Activated CD4-positive, alpha-beta memory T cell treated with anti-CD3 and anti-CD28 coated beads for 36 hours (primary cell): ENCODE results near the gene MTMR6. TPM values are rescaled to one million over a fixed set of nuclear protein-coding genes. Genes with fewer than 3 reads are reported as not detected.
"Not testable (repeated sequence)": the region's sequence is repeated elsewhere in the genome, so short reads cannot be mapped to it uniquely, and the experiment has no call there.

Experiments
- CTCF ChIA-PET: fragments of 350-600 bp; sonication (Branson Sonifier 250); formaldehyde crosslinking; loops from one replicate; lab custom pipeline; 2021; ENCODE audit warnings: antibody characterized with exemption, inconsistent platforms; lab: Charles Lee
- POLR2A ChIA-PET: fragments of 350-600 bp; sonication (Branson Sonifier 250); formaldehyde crosslinking; loops from one replicate; lab custom pipeline; 2021; ENCODE audit warnings: antibody characterized with exemption; lab: Charles Lee
- DNase-seq: peaks from one replicate; pipeline ENCODE4 v3.0.0-alpha.2; 2020
- H3K27ac Mint-ChIP-seq: one replicate; pipeline ENCODE4 v1.8.0; 2021; ENCODE audit warnings: mixed read lengths
- H3K27me3 Mint-ChIP-seq: one replicate; pipeline ENCODE4 v1.8.0; 2021; ENCODE audit warnings: mixed read lengths
- H3K36me3 Mint-ChIP-seq: one replicate; pipeline ENCODE4 v1.8.0; 2021; ENCODE audit warnings: mixed read lengths
- H3K4me1 Mint-ChIP-seq: one replicate; pipeline ENCODE4 v1.8.0; 2021; ENCODE audit warnings: low read depth, mixed read lengths
- H3K4me3 Mint-ChIP-seq: one replicate; pipeline ENCODE4 v1.8.0; 2021; ENCODE audit warnings: mild to moderate bottlenecking, mixed read lengths
- H3K9me3 Mint-ChIP-seq: one replicate; pipeline ENCODE4 v1.8.0; 2021; ENCODE audit warnings: mixed read lengths
- intact Hi-C: fragments of 100-400 bp; cut with micrococcal nuclease; formaldehyde crosslinking; loops from one replicate; pipeline ENCODE4 v1.15.1; 2023
- total RNA-seq, 2 experiments: library from RNA; stranded (reverse); gene quantifications; one replicate each; pipeline ENCODE4 v1.2.3, GENCODE V29; 2021

MTMR6 gene
- total RNA-seq, result 10 to 100 TPM; 12.2 to 12.5 TPM

DNA sequence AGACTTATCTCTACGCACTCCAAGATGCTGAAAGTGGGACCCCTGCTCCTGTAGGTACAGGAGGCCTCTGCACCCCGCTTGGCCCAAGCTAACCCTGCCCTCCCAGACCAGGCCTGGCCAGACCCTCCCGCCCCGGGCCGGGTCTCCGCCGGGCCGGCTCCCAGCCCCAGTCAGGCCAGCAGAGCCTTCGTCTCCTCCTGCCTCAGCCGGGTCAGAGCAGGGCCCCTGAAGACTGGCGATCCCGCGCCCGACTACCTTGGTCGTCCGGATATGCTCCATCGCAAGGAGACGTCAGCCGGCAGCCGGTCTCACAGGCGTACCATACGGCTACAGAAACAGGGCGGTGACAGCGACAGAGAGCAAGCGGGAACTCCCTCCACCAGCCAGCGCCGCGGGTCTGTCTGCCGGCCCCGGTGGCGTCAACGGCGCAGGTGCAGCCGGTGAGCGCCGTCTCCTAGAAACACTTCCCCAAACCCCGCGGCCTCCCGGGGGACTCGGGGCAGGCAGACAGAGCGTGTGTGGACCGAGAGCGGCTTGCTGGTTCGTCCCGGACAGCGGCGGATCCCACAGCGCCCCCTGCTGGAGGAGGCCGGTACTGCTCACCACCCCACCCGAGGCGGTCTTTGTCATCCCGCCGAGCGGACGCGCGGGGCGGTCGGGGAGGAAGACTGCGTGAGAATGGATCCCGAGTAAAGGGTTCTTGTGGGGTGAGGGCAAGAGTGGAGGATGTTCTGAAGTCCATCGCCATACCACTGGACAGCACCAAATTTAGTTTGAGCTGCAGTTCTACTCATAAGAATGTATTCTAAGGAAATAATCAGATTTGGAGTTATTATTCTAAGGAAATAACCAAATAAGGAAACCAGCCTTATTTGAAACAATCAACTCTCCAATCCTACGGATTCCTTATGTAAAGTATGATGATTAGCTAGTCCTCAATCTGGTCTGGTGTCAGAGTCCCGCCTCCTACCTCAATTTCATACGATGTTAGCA is at the start of gene MTMR6:
MTMR6 (minus strand) TSS at position 520 of the 993 bp plus-strand sequence; CDS start at position 279, 241 bp downstream.
- intact Hi-C loops, result loop anchor here (1.0 to 10.0 kb wide), 5 partner anchors 11 to 1012 kb away; partner anchors contain the start of gene NUP58
- no peaks in the 10 kb centered on the region for H3K27me3 Mint-ChIP-seq
- peak; percentile 96 for DNase-seq
- ChIA-PET POLR2A (interaction anchor here (0.6 to 1.8 kb wide), 5 partner anchors 11 to 23 kb away, joined by 3 to 9 read pairs (median 4); no protein-coding TSS in a partner anchor), CTCF (interaction anchor here (0.6 to 2.4 kb wide), 17 partner anchors 9 to 57 kb away, joined by 3 to 11 read pairs (median 4); partner anchors contain the start of gene NUP58)
- peaks cover 40% of the 10 kb centered on the region for H3K4me1 Mint-ChIP-seq
- H3K9me3 Mint-ChIP-seq, result no peaks in the 10 kb centered on the region
- peak within 1 kb of the TSS; percentile 86 for H3K27ac Mint-ChIP-seq
- H3K36me3 Mint-ChIP-seq, result peaks cover 5% of the 10 kb centered on the region
- peak within 1 kb of the TSS; percentile 93 for H3K4me3 Mint-ChIP-seq

DNA sequence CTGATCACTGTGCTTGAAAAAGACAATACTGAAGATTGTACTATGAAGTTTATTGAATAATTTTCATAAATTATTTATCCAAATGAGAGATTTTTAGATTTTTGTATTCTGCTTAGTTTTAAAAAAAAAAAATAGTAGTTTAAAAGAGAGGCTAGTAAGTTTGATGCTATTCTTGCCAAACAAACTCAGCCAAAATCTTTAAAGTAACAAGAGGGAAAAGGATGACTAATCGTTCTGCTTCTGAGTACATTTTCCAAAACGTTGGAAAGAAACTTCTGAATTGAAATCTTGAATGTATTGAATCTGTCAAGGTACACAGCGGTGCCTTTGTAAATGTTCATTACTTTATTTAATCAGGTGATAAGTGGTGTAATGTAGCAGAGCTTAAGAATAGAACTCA is 48.6 kb upstream of the MTMR6 start:
- Mint-ChIP-seq H3K27me3 (no peaks in the 10 kb centered on the region), H3K9me3 (no peaks in the 10 kb centered on the region), H3K27ac (no peak overlapping the region), H3K4me1 (peaks cover 4% of the 10 kb centered on the region), H3K36me3 (peaks cover 30% of the 10 kb centered on the region), H3K4me3 (no peak overlapping the region)
- POLR2A ChIA-PET, result no interaction called here
- CTCF ChIA-PET, result interaction anchor here (0.7 kb wide), 1 partner anchor 34 kb away, joined by 3 read pairs; no protein-coding TSS in a partner anchor
- intact Hi-C loops, result no loop called here
- no peak for DNase-seq

DNA sequence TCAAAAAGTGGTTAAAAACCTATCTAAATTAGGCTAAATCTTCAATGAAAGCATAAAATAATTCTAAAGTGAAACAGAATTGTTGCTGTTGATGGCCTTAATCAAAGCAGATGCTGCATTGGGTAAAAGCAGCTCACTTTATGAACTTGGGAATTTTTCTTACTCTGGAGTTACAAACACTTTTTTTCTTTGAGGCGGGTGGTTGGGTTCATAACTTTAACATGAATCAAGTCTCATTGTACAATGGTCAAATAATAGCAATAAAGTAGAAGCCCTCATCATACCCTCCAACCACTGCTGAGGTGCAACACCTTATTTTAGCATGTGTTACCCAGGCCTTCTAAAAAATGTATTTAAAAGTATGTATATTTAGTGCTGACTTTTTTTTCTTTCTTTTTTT is 43.3 kb upstream of the MTMR6 start:
- H3K9me3 Mint-ChIP-seq, result no peaks in the 10 kb centered on the region
- intact Hi-C loops, result no loop called here
- H3K36me3 Mint-ChIP-seq, result peaks cover 44% of the 10 kb centered on the region
- ChIA-PET POLR2A (no interaction called here), CTCF (no interaction called here)
- DNase-seq, result no peak
- H3K27ac Mint-ChIP-seq, result no peak overlapping the region
- H3K4me1 Mint-ChIP-seq, result peaks cover 2% of the 10 kb centered on the region
- no peak overlapping the region for H3K4me3 Mint-ChIP-seq
- no peaks in the 10 kb centered on the region for H3K27me3 Mint-ChIP-seq

DNA sequence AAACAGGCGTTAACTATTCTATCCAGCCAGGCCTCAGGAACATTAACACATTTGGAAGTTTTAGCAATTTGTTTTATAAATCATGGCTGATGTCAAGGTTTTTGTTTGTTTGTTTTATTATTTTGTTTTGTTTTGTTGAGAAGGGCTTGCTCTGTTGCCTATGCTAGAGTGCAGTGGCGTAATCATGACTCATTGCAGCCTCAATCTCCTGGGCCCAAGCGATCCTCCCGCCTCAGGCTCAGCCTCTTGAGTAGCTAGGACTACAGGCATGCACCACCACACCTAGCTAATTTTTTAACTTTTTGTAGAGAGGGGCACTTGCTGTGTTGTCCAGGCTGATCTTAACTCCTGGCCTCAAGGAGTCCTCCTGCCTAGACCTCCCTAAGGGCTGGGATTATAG is 42.4 kb upstream of the MTMR6 start:
- H3K27me3 Mint-ChIP-seq, result no peaks in the 10 kb centered on the region
- intact Hi-C loops, result no loop called here
- H3K9me3 Mint-ChIP-seq, result no peaks in the 10 kb centered on the region
- CTCF ChIA-PET, result no interaction called here
- no peak for DNase-seq
- POLR2A ChIA-PET, result no interaction called here
- no peak overlapping the region for H3K27ac Mint-ChIP-seq
- H3K36me3 Mint-ChIP-seq, result peaks cover 49% of the 10 kb centered on the region
- H3K4me1 Mint-ChIP-seq, result peaks cover 2% of the 10 kb centered on the region
- H3K4me3 Mint-ChIP-seq, result no peak overlapping the region

DNA sequence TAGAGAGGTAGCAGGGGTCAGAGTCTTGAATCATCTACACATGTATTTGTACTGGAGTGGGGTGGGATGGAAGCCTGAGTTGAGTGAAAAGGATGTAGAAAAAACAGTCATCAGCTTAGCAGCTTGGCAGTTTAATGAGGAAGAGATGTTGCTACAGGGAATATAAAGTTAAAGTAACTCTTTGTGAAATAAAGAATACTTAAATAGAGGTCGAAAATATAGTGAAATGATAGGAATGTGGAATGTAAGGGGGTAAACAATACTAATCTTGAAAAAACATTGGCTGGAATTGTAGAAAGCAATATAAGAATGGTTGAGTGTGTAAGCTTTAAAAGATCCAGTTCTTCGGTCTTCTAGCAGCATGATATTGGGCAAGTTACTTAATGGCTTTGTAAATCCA is 36.8 kb upstream of the MTMR6 start:
- no peaks in the 10 kb centered on the region for H3K4me1 Mint-ChIP-seq
- intact Hi-C loops, result no loop called here
- ChIA-PET CTCF (no interaction called here), POLR2A (interaction anchor here (0.9 kb wide), 1 partner anchor 12 kb away, joined by 3 read pairs; no protein-coding TSS in a partner anchor)
- peaks cover 28% of the 10 kb centered on the region for H3K36me3 Mint-ChIP-seq
- H3K4me3 Mint-ChIP-seq, result no peak overlapping the region
- DNase-seq, result no peak
- no peaks in the 10 kb centered on the region for H3K9me3 Mint-ChIP-seq
- H3K27me3 Mint-ChIP-seq, result no peaks in the 10 kb centered on the region
- H3K27ac Mint-ChIP-seq, result no peak overlapping the region

DNA sequence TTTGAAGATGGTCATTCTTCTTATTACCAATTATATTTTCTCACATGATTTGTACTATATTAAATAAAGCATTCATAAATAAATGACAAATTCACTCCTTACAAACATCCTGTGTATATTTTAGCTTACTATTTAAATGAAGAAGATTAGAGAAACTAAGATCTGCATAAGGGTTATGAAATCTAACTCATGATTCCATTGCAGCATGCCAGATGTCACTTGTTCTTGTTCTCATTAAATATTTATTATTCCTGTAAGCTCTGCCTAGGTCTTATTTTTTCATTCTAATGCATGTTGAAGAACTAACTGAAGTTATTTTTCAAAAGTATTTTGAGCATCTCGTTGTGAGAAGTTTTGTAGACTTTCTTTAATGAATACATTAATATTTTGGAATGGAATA is 32.5 kb upstream of the MTMR6 start:
- intact Hi-C loops, result no loop called here
- Mint-ChIP-seq H3K27me3 (no peaks in the 10 kb centered on the region), H3K27ac (no peak overlapping the region), H3K4me3 (no peak overlapping the region), H3K9me3 (no peaks in the 10 kb centered on the region), H3K4me1 (peaks cover 2% of the 10 kb centered on the region), H3K36me3 (peaks cover 35% of the 10 kb centered on the region)
- DNase-seq, result no peak
- CTCF ChIA-PET, result no interaction called here
- POLR2A ChIA-PET, result no interaction called here

DNA sequence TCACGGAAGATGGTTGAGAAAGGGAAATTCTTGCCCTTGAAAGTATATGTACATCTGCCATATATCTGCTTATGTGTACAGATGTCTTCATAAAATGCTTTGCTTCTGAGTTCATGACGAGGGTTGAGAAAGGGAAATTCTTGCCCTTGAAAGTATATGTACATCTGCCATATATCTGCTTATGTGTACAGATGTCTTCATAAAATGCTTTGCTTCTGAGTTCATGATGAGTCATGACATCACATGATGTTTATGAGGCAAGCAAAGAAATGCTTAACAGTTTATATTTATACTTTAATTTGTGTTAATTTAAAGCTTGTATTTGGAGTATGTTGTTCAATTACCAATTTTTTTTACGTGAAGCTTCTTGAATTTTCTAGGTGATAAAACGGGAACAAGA is 31.7 kb upstream of the MTMR6 start:
- H3K4me1 Mint-ChIP-seq, CTCF ChIA-PET, DNase-seq, H3K9me3 Mint-ChIP-seq, POLR2A ChIA-PET, H3K27ac Mint-ChIP-seq, intact Hi-C loops, H3K27me3 Mint-ChIP-seq, H3K4me3 Mint-ChIP-seq: not testable (repeated sequence)
- peaks cover 38% of the 10 kb centered on the region for H3K36me3 Mint-ChIP-seq

DNA sequence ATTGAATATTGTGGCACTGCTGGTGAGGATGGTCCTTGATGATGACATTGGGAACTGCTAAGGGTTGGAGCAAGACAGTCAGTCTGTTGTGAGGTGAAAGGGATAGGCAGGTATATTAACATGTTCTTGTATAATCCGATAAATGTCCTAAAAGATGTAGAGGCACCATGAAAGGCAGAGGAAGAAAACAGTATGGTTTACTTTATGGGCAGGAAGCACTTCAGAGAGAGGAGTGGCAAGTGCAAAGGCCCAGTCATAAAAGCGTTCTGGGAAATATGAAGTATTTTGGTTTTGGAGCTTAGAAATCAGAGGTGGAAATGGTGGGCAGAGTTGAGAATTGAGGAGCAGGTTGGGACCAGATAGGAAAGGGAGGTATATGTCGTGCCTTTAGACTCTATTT is 23.6 kb upstream of the MTMR6 start:
- Mint-ChIP-seq H3K36me3 (peaks cover 52% of the 10 kb centered on the region), H3K27me3 (no peaks in the 10 kb centered on the region), H3K27ac (no peak overlapping the region), H3K9me3 (no peaks in the 10 kb centered on the region), H3K4me1 (peaks cover 9% of the 10 kb centered on the region), H3K4me3 (no peak overlapping the region)
- DNase-seq, result no peak
- CTCF ChIA-PET, result interaction anchor here (0.9 kb wide), 1 partner anchor 23 kb away, joined by 3 read pairs; no protein-coding TSS in a partner anchor
- intact Hi-C loops, result no loop called here
- POLR2A ChIA-PET, result interaction anchor here (0.5 kb wide), 1 partner anchor 55 kb away, joined by 3 read pairs; no protein-coding TSS in a partner anchor

DNA sequence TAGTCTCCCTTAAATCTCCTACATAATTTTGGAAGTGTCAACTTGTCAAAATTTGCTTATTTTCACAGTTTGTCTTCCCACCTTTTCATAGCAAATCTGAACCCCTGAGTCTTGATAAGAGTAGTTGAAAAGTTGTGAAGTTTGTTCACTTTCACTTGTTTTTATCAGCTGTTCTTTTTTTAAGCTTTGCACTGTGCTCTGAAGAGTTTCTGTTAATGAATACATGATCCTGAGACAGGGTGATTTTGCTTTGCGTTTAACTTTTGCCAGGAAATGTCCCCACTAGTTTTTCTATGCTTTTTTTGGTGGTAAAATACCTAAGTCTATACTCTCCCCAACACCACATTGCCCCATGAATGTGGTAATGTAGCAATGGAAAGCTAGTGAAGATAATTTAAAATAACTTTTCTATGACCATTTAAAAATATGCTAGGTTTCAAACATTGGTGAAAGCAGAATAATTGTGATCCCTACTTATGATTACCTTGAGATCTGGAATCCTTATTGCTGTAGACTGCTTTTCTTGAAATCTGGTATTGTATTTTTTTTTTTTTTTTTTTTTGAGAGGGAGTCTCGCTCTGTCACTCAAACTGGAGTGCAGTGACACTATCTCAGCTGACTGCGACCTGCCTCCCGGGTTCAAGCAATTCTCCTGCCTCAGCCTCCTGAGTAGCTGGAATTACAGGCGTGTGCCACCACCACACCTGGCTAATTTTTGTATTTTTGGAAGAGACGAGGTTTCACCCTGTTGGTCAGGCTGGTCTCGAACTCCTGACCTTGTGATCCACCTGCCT is 19.6 kb upstream of the MTMR6 start:
- CTCF ChIA-PET, result interaction anchor here (1.5 kb wide), 1 partner anchor 19 kb away, joined by 5 read pairs; no protein-coding TSS in a partner anchor
- Mint-ChIP-seq H3K27ac (no peak overlapping the region), H3K4me1 (peaks cover 37% of the 10 kb centered on the region), H3K36me3 (peaks cover 56% of the 10 kb centered on the region), H3K27me3 (no peaks in the 10 kb centered on the region), H3K4me3 (no peak overlapping the region), H3K9me3 (no peaks in the 10 kb centered on the region)
- POLR2A ChIA-PET, result no interaction called here
- intact Hi-C loops, result no loop called here
- no peak for DNase-seq

DNA sequence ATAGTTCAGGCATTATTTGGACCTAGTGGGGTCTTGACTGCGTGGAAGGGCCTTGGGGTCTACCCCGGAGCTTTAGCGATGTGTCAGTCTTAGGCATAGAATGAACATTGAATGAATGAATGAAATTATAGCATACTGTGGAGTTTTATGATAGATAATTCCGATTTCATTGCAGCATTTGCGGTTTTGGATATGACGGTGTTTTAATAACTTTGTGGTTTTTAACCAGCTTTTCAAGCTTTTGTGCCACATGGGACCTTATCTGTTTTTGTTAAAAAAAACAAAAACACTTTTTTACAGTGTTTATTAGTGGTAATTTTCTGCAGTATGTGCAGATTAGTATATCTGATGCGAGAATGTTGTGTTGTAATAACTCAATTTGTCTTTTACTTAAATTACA is 14.8 kb upstream of the MTMR6 start:
- H3K4me1 Mint-ChIP-seq, result peaks cover 37% of the 10 kb centered on the region
- H3K27ac Mint-ChIP-seq, result peak overlapping the region; percentile 92
- peaks cover 28% of the 10 kb centered on the region for H3K36me3 Mint-ChIP-seq
- ChIA-PET POLR2A (interaction anchor here (0.9 to 1.5 kb wide), 4 partner anchors 10 to 26 kb away, joined by 3 to 7 read pairs (median 4); no protein-coding TSS in a partner anchor), CTCF (interaction anchor here (0.7 to 1.8 kb wide), 6 partner anchors 14 to 74 kb away, joined by 3 to 7 read pairs (median 4); partner anchors contain the start of gene MTMR6)
- no peak for DNase-seq
- intact Hi-C loops, result loop anchor here (5.0 kb wide), 3 partner anchors 35 to 380 kb away; a partner anchor contains a TSS
- no peaks in the 10 kb centered on the region for H3K27me3 Mint-ChIP-seq
- peak overlapping the region; percentile 92 for H3K4me3 Mint-ChIP-seq
- H3K9me3 Mint-ChIP-seq, result no peaks in the 10 kb centered on the region

DNA sequence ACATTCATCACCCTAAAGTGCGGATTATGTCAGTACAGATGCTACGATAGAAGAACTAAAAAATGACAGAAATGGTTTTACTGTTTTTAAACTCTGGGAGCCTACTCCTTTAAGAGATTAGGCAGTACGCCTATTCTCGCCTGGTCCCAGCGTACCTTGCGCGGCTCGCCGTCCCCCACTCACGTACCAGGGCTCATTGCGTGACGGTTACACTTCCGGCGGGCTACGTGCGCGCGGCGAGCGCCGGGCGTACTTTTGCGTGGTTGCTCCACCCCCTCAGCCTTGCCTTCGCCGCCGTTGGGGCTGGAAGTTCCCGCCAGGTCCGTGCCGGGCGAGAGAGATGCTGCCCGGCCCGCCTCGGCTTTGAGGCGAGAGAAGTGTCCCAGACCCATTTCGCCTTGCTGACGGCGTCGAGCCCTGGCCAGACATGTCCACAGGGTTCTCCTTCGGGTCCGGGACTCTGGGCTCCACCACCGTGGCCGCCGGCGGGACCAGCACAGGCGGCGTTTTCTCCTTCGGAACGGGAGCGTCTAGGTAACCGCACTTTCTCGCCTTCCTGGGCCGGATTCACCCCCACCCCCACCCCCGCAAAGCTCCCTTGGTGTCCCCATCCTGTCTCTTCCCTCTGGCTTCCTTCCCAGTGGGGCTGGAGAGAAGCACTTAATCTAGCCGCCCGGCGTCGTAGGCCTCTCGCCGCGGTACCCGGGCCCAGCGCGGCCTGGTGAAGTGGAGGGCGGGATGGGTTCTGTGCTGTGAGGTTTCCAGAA is 14.2 kb upstream of the MTMR6 start, which contains the start of gene NUP58:
NUP58 (plus strand) TSS at position 279 of the 767 bp plus-strand sequence; CDS start at position 428, 149 bp downstream.
- H3K9me3 Mint-ChIP-seq, result no peaks in the 10 kb centered on the region
- POLR2A ChIA-PET, result interaction anchor here (0.6 to 1.5 kb wide), 5 partner anchors 9 to 30 kb away, joined by 3 to 7 read pairs (median 3); no protein-coding TSS in a partner anchor
- no peaks in the 10 kb centered on the region for H3K27me3 Mint-ChIP-seq
- intact Hi-C loops, result loop anchor here (1.0 to 5.0 kb wide), 5 partner anchors 14 to 379 kb away; partner anchors contain the start of gene MTMR6
- H3K27ac Mint-ChIP-seq, result peak within 1 kb of the TSS; percentile 92
- DNase-seq, result peak; percentile 97
- H3K4me1 Mint-ChIP-seq, result peaks cover 34% of the 10 kb centered on the region
- CTCF ChIA-PET, result interaction anchor here (1.1 to 1.8 kb wide), 3 partner anchors 15 to 74 kb away, joined by 3 to 6 read pairs (median 4); partner anchors contain the start of gene MTMR6
- H3K36me3 Mint-ChIP-seq, result peaks cover 26% of the 10 kb centered on the region
- H3K4me3 Mint-ChIP-seq, result peak within 1 kb of the TSS; percentile 92
